Activated naive CD4-positive, alpha-beta T cell treated with anti-CD3 and anti-CD28 coated beads, Interleukin-2, amount 50 U/mL, for 16 hours (primary cell): ENCODE data around the gene UBC.
"Not testable (repeated sequence)": the region's sequence is repeated elsewhere in the genome, so short reads cannot be mapped to it uniquely, and the experiment has no call there.

Source experiments
- DNase-seq: peaks from one replicate; pipeline ENCODE4 v3.0.0-alpha.2; 2020

Gene UBC

GRCh38 chr12:124930586-124930985, 16.1 kb upstream of the UBC start:
- DNase-seq: no peak

GRCh38 chr12:124929649-124930419, 15.4 kb upstream of the UBC start:
- DNase-seq: no peak

GRCh38 chr12:124928912-124929530, 14.6 kb upstream of the UBC start:
- DNase-seq: no peak

- no peak for DNase-seq
These were observed 13.9 kb upstream of the UBC start for GRCh38 chr12:124928095-124928911.

GRCh38 chr12:124927201-124928094, 13.0 kb upstream of the UBC start:
- peak; percentile 88 for DNase-seq

- not testable (repeated sequence) for DNase-seq
These were observed 11.3 kb upstream of the UBC start for GRCh38 chr12:124925782-124926181.

GRCh38 chr12:124925117-124925516, 10.7 kb upstream of the UBC start:
- DNase-seq: no peak

- no peak for DNase-seq
These were observed 9.7 kb upstream of the UBC start for GRCh38 chr12:124923905-124924734.

- peak; percentile 70 for DNase-seq
These were observed 7.0 kb upstream of the UBC start for GRCh38 chr12:124921200-124922031.

GRCh38 chr12:124920353-124920935, 6.0 kb upstream of the UBC start:
- DNase-seq: no peak

GRCh38 chr12:124919521-124920352, 5.3 kb upstream of the UBC start:
- peak; percentile 51 for DNase-seq

GRCh38 chr12:124918622-124918988, 4.2 kb upstream of the UBC start:
- not testable (repeated sequence) for DNase-seq

- DNase-seq: no peak
These were observed 3.6 kb upstream of the UBC start for GRCh38 chr12:124917841-124918621.

GRCh38 chr12:124917135-124917840, 2.8 kb upstream of the UBC start:
- DNase-seq: peak; percentile 91

GRCh38 chr12:124916374-124917134, 2.1 kb upstream of the UBC start:
- DNase-seq: peak; percentile 47

- DNase-seq: no peak
These were observed 1.1 kb upstream of the UBC start for GRCh38 chr12:124915239-124916236.
